Colonic mucosa (tissue), 4 donors: ENCODE measurements around the gene NR3C2. TPM values are rescaled to one million over a fixed set of nuclear protein-coding genes. Genes with fewer than 3 reads are reported as not detected.
A peak's percentile ranks its signal among the peaks of the same experiment; 100 is the strongest.

ENCODE experiments used
- DNase-seq: peaks from one replicate; pipeline ENCODE4 v3.0.0-alpha.2; 2020
- H3K27ac ChIP-seq: fragments of 200-600 bp; one replicate; pipeline ENCODE4 v1.8.0; 2021
- H3K27me3 ChIP-seq: fragments of 200-600 bp; one replicate; pipeline ENCODE4 v1.8.0; 2021
- H3K36me3 ChIP-seq: fragments of 200-600 bp; one replicate; pipeline ENCODE4 v1.8.0; 2021
- H3K4me1 ChIP-seq: fragments of 200-600 bp; one replicate; pipeline ENCODE4 v1.8.0; 2021; ENCODE audit warnings: mild to moderate bottlenecking
- H3K4me3 ChIP-seq: fragments of 200-600 bp; one replicate; pipeline ENCODE4 v1.8.0; 2021
- H3K9ac ChIP-seq, 2 donors: one replicate each; pipeline ENCODE4 v1.7.0; 2013; ENCODE audit warnings: control low read depth in 2 of 2, low read depth in 2 of 2, low read length in 2 of 2
- H3K9me3 ChIP-seq: fragments of 200-600 bp; one replicate; pipeline ENCODE4 v1.8.0; 2021
- intact Hi-C: fragments of 100-400 bp; cut with DNase I; formaldehyde crosslinking; loops from one replicate; pipeline ENCODE4 v1.14.1; 2022
- total RNA-seq, 2 donors: library from RNA; stranded (reverse); fragmentation: NEBNext Ultra II Directional in 1 of 2; extraction: Animal tissue kit (Norgen Biotek cat#: 25700) in 1 of 2; gene quantifications; one replicate each; pipeline ENCODE4 v1.2.1, GENCODE V29; 2021
- TF ChIP-seq, protein P1 (sequence below): fragments of 200-600 bp; IDR thresholded peaks from one replicate; pipeline ENCODE4 v1.8.0; 2022; ENCODE audit warnings: antibody characterized with exemption, mild to moderate bottlenecking
- donor health status: healthy.
- donor health status: DM: no; HTN: no; CAD: no.
- donor health status: DM: no; HTN: no; CAD: no.

Gene NR3C2
- total RNA-seq, 2 donors from 2014 or later = 74.8 to 96.0 TPM

- no peaks in the 10 kb centered on the region for H3K27me3 ChIP-seq
- H3K36me3 ChIP-seq = no peaks in the 10 kb centered on the region
- H3K4me3 ChIP-seq = no peak overlapping the region
- no peak for DNase-seq
- TF ChIP-seq, protein P1, sequence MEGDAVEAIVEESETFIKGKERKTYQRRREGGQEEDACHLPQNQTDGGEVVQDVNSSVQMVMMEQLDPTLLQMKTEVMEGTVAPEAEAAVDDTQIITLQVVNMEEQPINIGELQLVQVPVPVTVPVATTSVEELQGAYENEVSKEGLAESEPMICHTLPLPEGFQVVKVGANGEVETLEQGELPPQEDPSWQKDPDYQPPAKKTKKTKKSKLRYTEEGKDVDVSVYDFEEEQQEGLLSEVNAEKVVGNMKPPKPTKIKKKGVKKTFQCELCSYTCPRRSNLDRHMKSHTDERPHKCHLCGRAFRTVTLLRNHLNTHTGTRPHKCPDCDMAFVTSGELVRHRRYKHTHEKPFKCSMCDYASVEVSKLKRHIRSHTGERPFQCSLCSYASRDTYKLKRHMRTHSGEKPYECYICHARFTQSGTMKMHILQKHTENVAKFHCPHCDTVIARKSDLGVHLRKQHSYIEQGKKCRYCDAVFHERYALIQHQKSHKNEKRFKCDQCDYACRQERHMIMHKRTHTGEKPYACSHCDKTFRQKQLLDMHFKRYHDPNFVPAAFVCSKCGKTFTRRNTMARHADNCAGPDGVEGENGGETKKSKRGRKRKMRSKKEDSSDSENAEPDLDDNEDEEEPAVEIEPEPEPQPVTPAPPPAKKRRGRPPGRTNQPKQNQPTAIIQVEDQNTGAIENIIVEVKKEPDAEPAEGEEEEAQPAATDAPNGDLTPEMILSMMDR = no peak
- no peaks in the 10 kb centered on the region for H3K9me3 ChIP-seq
- H3K9ac ChIP-seq = no peak overlapping the region
- no peak overlapping the region for H3K27ac ChIP-seq
- H3K4me1 ChIP-seq = peaks cover 8% of the 10 kb centered on the region
- intact Hi-C loops = loop anchor here (10.0 kb wide), 1 partner anchor 113 kb away; no protein-coding TSS in a partner anchor
Measured at GRCh38 chr4:148057984-148058859, 384.0 kb downstream of the NR3C2 start.

GRCh38 chr4:148057516-148057915 lies 384.7 kb downstream of the NR3C2 start:
- H3K27ac ChIP-seq = no peak overlapping the region
- TF ChIP-seq, protein P1 = no peak
- DNase-seq = no peak
- intact Hi-C loops = loop anchor here (10.0 kb wide), 1 partner anchor 113 kb away; no protein-coding TSS in a partner anchor
- H3K4me3 ChIP-seq = no peak overlapping the region
- no peak overlapping the region for H3K9ac ChIP-seq
- peaks cover 8% of the 10 kb centered on the region for H3K4me1 ChIP-seq
- no peaks in the 10 kb centered on the region for H3K27me3 ChIP-seq
- H3K9me3 ChIP-seq = no peaks in the 10 kb centered on the region
- H3K36me3 ChIP-seq = no peaks in the 10 kb centered on the region

DNA sequence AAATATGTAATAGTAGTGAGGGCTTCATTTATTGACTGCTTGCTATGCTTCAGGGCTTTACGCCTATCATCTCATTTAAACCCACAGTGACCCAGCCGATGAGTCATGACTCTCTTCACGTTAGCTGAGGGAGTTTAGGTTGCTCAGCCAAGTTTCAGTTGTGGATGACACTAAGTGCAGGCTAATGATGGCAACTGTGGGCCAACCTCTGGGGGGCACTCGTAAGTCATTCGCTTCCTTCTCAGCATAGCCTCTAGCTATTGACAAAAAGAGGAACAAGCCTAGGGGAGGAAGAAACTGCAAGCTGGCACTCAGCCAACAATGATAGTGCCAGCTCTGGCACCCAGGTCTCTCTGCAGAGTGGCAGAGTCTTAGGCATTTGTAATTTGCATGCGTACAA lies 385.3 kb downstream of the NR3C2 start:
- H3K27me3 ChIP-seq = no peaks in the 10 kb centered on the region

GRCh38 chr4:148055844-148056243 lies 386.4 kb downstream of the NR3C2 start:
- Histone ChIP-seq H3K27me3 (no peaks in the 10 kb centered on the region), H3K4me1 (peaks cover 8% of the 10 kb centered on the region), H3K36me3 (no peaks in the 10 kb centered on the region), H3K9ac (no peak overlapping the region), H3K27ac (no peak overlapping the region), H3K9me3 (no peaks in the 10 kb centered on the region), H3K4me3 (no peak overlapping the region)
- TF ChIP-seq, protein P1 = no peak
- no peak for DNase-seq
- intact Hi-C loops = loop anchor here (10.0 kb wide), 1 partner anchor 111 kb away; no protein-coding TSS in a partner anchor

More for the DNA sequence above, 385.3 kb downstream of the NR3C2 start:
- Histone ChIP-seq H3K9me3 (no peaks in the 10 kb centered on the region), H3K27ac (no peak overlapping the region), H3K4me1 (peaks cover 8% of the 10 kb centered on the region), H3K36me3 (no peaks in the 10 kb centered on the region), H3K4me3 (no peak overlapping the region), H3K9ac (no peak overlapping the region)
- peak; percentile 58 for DNase-seq
- TF ChIP-seq, protein P1 = peak; percentile 20
- intact Hi-C loops = loop anchor here (10.0 kb wide), 1 partner anchor 112 kb away; no protein-coding TSS in a partner anchor

DNA sequence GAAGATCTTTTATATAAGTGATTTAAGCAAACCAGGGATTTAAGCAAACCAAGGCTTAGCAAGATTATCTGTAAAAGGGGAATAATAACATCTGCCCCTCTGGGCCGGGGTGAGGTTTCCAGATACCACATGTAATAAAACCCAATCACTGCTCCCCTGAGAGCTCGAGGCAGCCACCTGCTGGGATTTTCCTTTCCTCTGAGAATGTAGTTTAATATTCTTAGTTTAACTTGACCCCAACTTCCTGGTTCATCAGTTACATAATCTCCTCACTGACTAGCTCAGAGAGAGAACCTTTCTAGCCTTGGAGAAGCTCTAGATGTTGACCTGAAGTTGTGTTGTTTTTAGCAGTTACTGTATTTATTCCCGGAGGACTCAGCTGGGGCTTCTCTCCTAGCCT lies 387.9 kb downstream of the NR3C2 start:
- no peaks in the 10 kb centered on the region for H3K36me3 ChIP-seq
- TF ChIP-seq, protein P1 = no peak
- no peak overlapping the region for H3K4me3 ChIP-seq
- H3K9me3 ChIP-seq = no peaks in the 10 kb centered on the region
- peak; percentile 33 for DNase-seq
- intact Hi-C loops = loop anchor here (10.0 kb wide), 1 partner anchor 109 kb away; no protein-coding TSS in a partner anchor
- H3K27me3 ChIP-seq = no peaks in the 10 kb centered on the region
- H3K4me1 ChIP-seq = peaks cover 4% of the 10 kb centered on the region
- H3K27ac ChIP-seq = no peak overlapping the region
- H3K9ac ChIP-seq = no peak overlapping the region
